ENCODE data around the gene UBE3B. TPM values are rescaled to one million over a fixed set of nuclear protein-coding genes. Genes with fewer than 3 reads are reported as not detected.

Gene UBE3B
- total RNA-seq, 1 donor from 2014 or later = 28.4 TPM

DNA sequence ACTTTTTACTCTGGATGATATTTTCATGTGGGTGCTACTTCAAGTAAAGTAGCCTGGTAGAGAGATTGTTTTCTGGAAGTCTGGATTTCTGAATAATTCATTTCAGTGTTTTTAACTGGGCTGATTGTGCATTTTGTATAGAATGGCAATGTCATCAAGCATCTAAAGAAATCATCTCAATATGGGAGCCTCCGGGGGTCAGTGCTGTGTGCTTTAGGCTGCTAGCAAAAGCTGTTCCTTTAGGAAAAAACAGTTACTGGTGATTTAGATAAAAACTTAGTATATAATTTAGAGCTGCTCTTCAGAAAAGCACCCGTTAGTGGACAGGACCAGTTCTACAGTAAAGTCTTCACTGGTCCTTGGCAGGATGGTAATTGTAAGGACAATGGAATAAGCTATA, 5.1 kb downstream of the UBE3B start:
- Histone ChIP-seq H3K9me3 (ENCODE audit: low read depth) (no peaks in the 10 kb centered on the region), H3K9ac (no peak overlapping the region), H3K27ac (no peak overlapping the region), H4K20me1 (ENCODE audit: low read depth) (peaks cover 2% of the 10 kb centered on the region), H3K36me3 (no peaks in the 10 kb centered on the region), H3K4me2 (no peak overlapping the region), H3F3A (ENCODE audit: low read depth) (no peaks in the 10 kb centered on the region), H3K4me3 (no peak overlapping the region), H3K27me3 (no peaks in the 10 kb centered on the region), H3K79me2 (ENCODE audit: low read depth) (peaks cover 27% of the 10 kb centered on the region), H2AFZ (replicated peaks) (no peak overlapping the region), H3K4me1 (peaks cover 7% of the 10 kb centered on the region)
- H3K27ac Mint-ChIP-seq = no peak overlapping the region
- peaks cover 10% of the 10 kb centered on the region for H3K36me3 Mint-ChIP-seq
- H3K4me3 Mint-ChIP-seq = no peak overlapping the region
- no peak for DNase-seq (ENCODE audit: low spot score)
- H3K9me3 Mint-ChIP-seq = no peaks in the 10 kb centered on the region
- TF ChIP-seq, protein P1, sequence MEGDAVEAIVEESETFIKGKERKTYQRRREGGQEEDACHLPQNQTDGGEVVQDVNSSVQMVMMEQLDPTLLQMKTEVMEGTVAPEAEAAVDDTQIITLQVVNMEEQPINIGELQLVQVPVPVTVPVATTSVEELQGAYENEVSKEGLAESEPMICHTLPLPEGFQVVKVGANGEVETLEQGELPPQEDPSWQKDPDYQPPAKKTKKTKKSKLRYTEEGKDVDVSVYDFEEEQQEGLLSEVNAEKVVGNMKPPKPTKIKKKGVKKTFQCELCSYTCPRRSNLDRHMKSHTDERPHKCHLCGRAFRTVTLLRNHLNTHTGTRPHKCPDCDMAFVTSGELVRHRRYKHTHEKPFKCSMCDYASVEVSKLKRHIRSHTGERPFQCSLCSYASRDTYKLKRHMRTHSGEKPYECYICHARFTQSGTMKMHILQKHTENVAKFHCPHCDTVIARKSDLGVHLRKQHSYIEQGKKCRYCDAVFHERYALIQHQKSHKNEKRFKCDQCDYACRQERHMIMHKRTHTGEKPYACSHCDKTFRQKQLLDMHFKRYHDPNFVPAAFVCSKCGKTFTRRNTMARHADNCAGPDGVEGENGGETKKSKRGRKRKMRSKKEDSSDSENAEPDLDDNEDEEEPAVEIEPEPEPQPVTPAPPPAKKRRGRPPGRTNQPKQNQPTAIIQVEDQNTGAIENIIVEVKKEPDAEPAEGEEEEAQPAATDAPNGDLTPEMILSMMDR (IDR thresholded peaks at IDR 0.05) = no peak
- peaks cover 10% of the 10 kb centered on the region for H3K4me1 Mint-ChIP-seq
- peaks cover 2% of the 10 kb centered on the region for H3K27me3 Mint-ChIP-seq (ENCODE audit: insufficient read depth, low read depth)

DNA sequence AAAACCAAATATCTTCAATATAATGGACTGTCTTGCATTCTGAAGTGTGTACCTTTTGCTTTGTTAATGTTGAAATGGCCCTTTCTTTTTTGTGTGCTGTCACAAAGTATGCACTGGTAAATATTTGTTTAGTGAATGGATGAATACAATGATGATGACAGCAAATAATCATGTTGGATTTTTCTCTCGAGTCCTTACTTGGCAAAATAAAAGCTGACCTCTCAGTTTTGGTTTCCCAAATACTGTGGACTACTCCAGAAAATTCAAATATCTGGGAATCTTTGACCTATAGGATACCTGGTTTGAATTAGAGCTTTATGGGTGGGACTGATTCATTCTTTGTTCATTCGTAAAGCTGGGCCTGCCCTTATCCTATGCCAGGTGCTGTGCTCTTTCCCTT, 5.5 kb downstream of the UBE3B start:
- H3K27me3 ChIP-seq = no peaks in the 10 kb centered on the region
- H3K9me3 Mint-ChIP-seq = no peaks in the 10 kb centered on the region

DNA sequence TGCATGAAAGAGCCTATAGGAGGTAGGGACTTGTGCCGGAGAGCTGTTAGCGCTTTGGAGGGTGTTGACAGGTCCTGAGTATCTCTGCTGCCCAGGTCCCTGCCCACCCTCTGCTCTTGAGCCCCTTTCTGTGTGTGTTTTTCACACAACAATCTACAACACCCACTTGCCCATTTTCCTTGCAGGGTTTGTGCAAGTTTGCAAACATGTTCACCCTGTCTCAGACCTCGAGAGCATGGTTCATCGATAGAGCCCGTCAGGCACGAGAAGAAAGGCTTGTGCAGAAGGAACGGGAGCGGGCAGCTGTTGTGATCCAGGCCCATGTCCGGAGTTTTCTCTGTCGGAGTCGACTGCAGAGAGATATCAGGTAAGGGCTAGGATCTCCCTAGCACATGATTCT, 5.9 kb downstream of the UBE3B start:
- H3K36me3 Mint-ChIP-seq = peaks cover 10% of the 10 kb centered on the region
- H3K27ac Mint-ChIP-seq = no peak overlapping the region
- Histone ChIP-seq H4K20me1 (ENCODE audit: low read depth) (peaks cover 2% of the 10 kb centered on the region), H3K9me3 (ENCODE audit: low read depth) (no peaks in the 10 kb centered on the region), H3K79me2 (ENCODE audit: low read depth) (peaks cover 19% of the 10 kb centered on the region), H3K9ac (no peak overlapping the region), H3K27ac (no peak overlapping the region), H3K27me3 (no peaks in the 10 kb centered on the region), H3K4me3 (no peak overlapping the region), H2AFZ (replicated peaks) (no peak overlapping the region), H3K4me1 (peaks cover 4% of the 10 kb centered on the region), H3K36me3 (no peaks in the 10 kb centered on the region), H3K4me2 (no peak overlapping the region), H3F3A (ENCODE audit: low read depth) (no peaks in the 10 kb centered on the region)
- no peaks in the 10 kb centered on the region for H3K9me3 Mint-ChIP-seq
- H3K4me3 Mint-ChIP-seq = no peak overlapping the region
- no peak for TF ChIP-seq EZH2 (IDR thresholded peaks at IDR 0.05)
- TF ChIP-seq, protein P1 (IDR thresholded peaks at IDR 0.05) = no peak
- TF ChIP-seq EZH2phosphoT487 (IDR thresholded peaks at IDR 0.05) = no peak
- peaks cover 2% of the 10 kb centered on the region for H3K27me3 Mint-ChIP-seq (ENCODE audit: insufficient read depth, low read depth)
- no peak for DNase-seq (ENCODE audit: low spot score)
- H3K4me1 Mint-ChIP-seq = peaks cover 10% of the 10 kb centered on the region

More for the DNA sequence above, 5.5 kb downstream of the UBE3B start:
- Mint-ChIP-seq H3K36me3 (peaks cover 10% of the 10 kb centered on the region), H3K4me1 (peaks cover 10% of the 10 kb centered on the region), H3K27me3 (ENCODE audit: insufficient read depth, low read depth) (peaks cover 2% of the 10 kb centered on the region), H3K4me3 (no peak overlapping the region), H3K27ac (no peak overlapping the region)
- Histone ChIP-seq H3K4me2 (no peak overlapping the region), H3K36me3 (no peaks in the 10 kb centered on the region), H3K9ac (no peak overlapping the region), H2AFZ (replicated peaks) (no peak overlapping the region), H3K79me2 (ENCODE audit: low read depth) (peaks cover 24% of the 10 kb centered on the region), H3K27ac (no peak overlapping the region), H3K4me3 (no peak overlapping the region), H3K4me1 (peaks cover 7% of the 10 kb centered on the region), H3K9me3 (ENCODE audit: low read depth) (no peaks in the 10 kb centered on the region), H4K20me1 (ENCODE audit: low read depth) (peaks cover 2% of the 10 kb centered on the region), H3F3A (ENCODE audit: low read depth) (no peaks in the 10 kb centered on the region)
- no peak for DNase-seq (ENCODE audit: low spot score)
- TF ChIP-seq EZH2 (IDR thresholded peaks at IDR 0.05) (no peak), EZH2phosphoT487 (IDR thresholded peaks at IDR 0.05) (no peak)
- TF ChIP-seq, protein P1 (IDR thresholded peaks at IDR 0.05) = no peak
